GM18526 (cell line): ENCODE results near the gene GLIPR1L2.

Source experiments
- POLR2A ChIP-seq: IDR thresholded peaks from 3 replicates; pipeline ENCODE4 v1.6.1; 2011; ENCODE audit not compliant: insufficient read length; ENCODE audit errors: extremely low read depth

Gene GLIPR1L2

GRCh38 chr12:75390899-75391538 lies at the start of gene GLIPR1L2:
Gene GLIPR1L2, plus strand, starts transcription at chr12:75391089. Its CDS starts 28 bp downstream, at chr12:75391117.
- TF ChIP-seq POLR2A = peak; percentile 39

DNA sequence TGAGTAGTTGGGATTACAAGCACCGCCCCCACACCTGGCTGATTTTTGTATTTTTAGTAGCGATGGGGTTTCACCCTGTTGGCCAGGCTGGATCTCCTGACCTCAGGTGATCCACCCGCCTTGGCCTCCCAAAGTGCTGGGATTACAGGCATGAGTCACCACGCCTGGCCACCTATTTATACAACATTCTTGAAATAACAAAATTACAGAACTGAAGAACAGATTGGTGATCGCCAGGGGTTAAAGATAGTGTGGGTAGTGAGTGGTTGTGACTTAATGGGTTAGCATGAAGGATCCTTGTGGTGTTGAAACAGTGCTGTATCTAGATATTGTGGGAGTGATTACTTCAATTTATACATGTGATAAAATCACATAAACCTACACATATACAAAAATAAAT lies 49.0 kb upstream of the GLIPR1L2 start:
- no peak for TF ChIP-seq POLR2A

DNA sequence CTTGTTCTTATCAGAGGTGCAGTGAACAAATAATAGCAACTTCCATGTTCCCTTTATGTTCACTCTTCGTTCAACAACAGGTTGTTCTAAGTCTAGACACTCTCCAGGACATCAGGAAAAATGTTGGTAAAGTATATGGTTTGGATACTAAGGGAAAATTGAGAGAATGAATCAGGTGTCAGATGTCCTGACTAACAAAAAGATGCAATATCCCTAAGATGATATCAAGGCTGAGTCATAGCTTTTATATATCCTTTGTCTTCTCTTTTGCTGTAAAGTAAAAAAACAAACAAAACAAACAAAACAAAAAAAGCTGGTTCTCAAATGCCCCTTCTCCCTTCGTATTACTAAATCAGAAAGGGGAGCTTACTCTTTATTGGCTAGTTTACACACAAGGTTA lies 45.4 kb upstream of the GLIPR1L2 start:
- TF ChIP-seq POLR2A = no peak

GRCh38 chr12:75349946-75350345 lies 40.9 kb upstream of the GLIPR1L2 start:
- no peak for TF ChIP-seq POLR2A

DNA sequence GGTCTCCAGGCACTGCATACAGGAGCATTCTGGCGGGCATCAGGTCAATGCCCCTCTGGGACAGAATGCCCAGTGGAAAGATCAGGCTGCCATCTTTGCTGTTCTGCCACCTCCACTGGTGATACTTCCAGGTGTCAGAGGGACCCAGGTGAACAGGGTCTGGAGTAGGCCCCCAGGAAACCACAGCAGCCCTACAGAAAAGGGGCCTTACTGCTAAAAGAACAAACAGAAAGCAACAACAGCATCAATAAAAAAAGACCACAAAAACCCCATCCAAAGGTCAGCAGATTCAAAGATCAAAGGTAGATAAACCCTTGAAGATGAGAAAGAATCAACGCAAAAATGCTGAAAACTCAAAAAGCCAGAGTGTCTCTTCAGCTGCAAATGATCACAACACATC lies 40.5 kb upstream of the GLIPR1L2 start:
- TF ChIP-seq POLR2A = no peak

GRCh38 chr12:75354011-75354410 lies 36.9 kb upstream of the GLIPR1L2 start:
- TF ChIP-seq POLR2A = no peak

- no peak for TF ChIP-seq POLR2A
Observed at GRCh38 chr12:75360920-75361319, 30.0 kb upstream of the GLIPR1L2 start.

DNA sequence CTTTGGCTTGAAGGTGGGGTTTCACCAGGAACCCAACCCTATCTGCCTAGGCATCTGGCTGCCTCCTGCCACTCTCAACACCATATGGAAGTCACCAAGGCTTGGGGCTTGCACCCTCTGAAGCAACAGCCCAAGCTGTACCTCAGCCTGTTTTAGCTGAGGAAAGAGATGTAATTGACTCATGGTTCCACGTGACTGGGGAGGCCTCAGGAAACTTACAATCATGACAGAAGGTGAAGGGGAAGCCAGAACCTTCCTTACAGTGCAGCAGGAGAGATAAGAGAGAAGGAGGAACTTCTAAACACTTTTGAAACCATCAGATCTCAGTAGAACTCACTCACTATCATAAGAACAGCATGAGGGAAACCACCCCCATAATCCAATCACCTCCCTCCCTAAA lies 29.5 kb upstream of the GLIPR1L2 start:
- TF ChIP-seq POLR2A = no peak

DNA sequence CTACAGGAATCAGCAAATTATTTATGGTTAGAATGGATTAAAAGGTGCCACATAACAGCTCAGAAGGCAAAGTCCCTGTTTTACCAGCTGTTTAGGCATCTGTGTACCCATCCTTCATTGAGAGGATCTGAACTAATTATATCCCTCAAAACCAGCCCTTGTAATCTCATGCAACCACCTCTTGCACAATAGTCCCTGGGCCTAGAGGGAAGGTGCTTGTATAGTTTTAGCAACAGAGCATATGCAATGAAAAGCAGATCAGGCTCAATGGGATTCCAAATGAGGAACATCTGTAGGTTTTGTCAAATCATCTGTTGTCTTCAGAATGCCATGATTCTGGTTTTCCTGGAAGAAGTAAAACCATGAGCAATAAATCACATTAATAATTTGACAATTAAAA lies 26.0 kb upstream of the GLIPR1L2 start:
- no peak for TF ChIP-seq POLR2A

DNA sequence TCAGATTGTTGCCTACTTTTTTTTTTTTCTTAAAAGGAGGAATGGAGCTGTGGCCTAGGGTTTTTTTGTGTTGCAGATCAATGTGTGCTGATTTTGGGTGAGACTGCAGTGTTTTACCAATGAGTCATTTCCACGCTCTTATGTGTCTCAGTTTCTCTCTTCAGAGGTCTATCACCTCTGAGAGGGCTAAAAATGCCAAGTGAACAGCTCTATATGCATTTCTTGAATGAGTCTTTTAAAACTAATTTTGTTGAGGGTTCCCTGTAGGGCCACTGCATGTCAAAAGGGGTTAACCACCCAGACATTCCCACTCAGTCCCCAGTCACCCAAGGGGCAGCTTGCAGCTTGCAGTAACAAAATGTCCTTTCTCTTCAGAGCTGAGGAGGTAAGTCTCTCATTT lies 24.3 kb upstream of the GLIPR1L2 start:
- TF ChIP-seq POLR2A = no peak

GRCh38 chr12:75374971-75375370 lies 15.9 kb upstream of the GLIPR1L2 start:
- no peak for TF ChIP-seq POLR2A

- no peak for TF ChIP-seq POLR2A
Observed at GRCh38 chr12:75378354-75378753, 12.5 kb upstream of the GLIPR1L2 start.

- TF ChIP-seq POLR2A = no peak
Observed at GRCh38 chr12:75389061-75389460, 1.8 kb upstream of the GLIPR1L2 start.

GRCh38 chr12:75389706-75390105 lies 1.2 kb upstream of the GLIPR1L2 start:
- no peak for TF ChIP-seq POLR2A

- TF ChIP-seq POLR2A = no peak
Observed at GRCh38 chr12:75390156-75390898, 562 bp upstream of the GLIPR1L2 start.

DNA sequence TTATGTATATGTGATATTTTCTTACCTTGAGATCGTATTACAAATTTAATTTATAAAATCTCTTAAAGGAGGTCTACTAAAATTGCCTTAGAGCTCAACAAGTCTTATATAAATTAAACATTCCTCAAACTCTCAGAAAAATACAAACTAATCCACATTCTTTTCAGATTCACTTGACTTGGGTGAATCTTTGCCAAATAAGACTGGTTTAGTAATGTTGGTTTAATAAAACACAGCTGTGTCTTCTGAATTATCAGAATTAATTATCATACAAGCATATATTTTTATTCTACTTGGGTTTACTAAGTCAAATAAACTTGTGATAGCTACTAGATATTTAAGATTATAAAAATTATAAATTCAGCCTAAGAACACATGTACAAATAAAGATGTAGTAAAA lies 13.3 kb downstream of the GLIPR1L2 start:
- no peak for TF ChIP-seq POLR2A

- no peak for TF ChIP-seq POLR2A
Observed at GRCh38 chr12:75407683-75408082, 16.8 kb downstream of the GLIPR1L2 start.
